HCT116 (cell line): ENCODE data around the gene TK2. TPM values are rescaled to one million over a fixed set of nuclear protein-coding genes. Genes with fewer than 3 reads are reported as not detected.

Experiments used
- ATAC-seq: fragments of 200-7000 bp; cut with Tn5 transposase; 2 replicates; pipeline ENCODE4 v1.9.1; 2020; ENCODE audit warnings: mild to moderate bottlenecking, moderate library complexity
- BruUV-seq: library from RNA; stranded (reverse); fragments of 400-500 nt; replicated peaks from 2 replicates; lab custom pipeline; 2021; lab: Mats Ljungman, UMichigan
- CTCF ChIA-PET: fragments of 300-600 bp; sonication (Branson Sonifier 250); formaldehyde crosslinking; loops from one replicate; lab custom pipeline; 2021; ENCODE audit warnings: antibody characterized with exemption; lab: Charles Lee
- POLR2A ChIA-PET: fragments of 300-600, 350-600 bp; sonication (Branson Sonifier 250); formaldehyde crosslinking; loops from one replicate; lab custom pipeline; 2021; ENCODE audit warnings: antibody characterized with exemption; lab: Charles Lee
- RAD21 ChIA-PET, 2 experiments: fragments of 300-600 bp; sonication (Branson Sonifier 250); formaldehyde crosslinking; loops; one replicate each; lab custom pipeline; 2023; ENCODE audit warnings: low total read pairs in 2 of 2; ENCODE audit not compliant: uncharacterized antibody in 2 of 2, unreplicated experiment in 2 of 2, low non-redundant PET in 1 of 2; lab: Charles Lee
- DNase-seq: peaks from one replicate; pipeline ENCODE4 v3.0.0-alpha.2; 2010; ENCODE audit warnings: low read depth, low spot score
- H2AFZ ChIP-seq: fragments of 200-600 bp; shearing (Covaris generic), sonication (generic); 2 replicates; pipeline ENCODE4 v1.6.1; 2017; ENCODE audit warnings: low read depth, mixed run types, mixed read lengths, antibody characterized with exemption, low read length; ENCODE audit not compliant: poor library complexity, severe bottlenecking
- H3K27ac ChIP-seq: 2 replicates; pipeline ENCODE4 v1.5.1; 2012; ENCODE audit warnings: low read depth, low read length
- H3K27me3 ChIP-seq: fragments of 200-600 bp; sonication (generic); 2 replicates; pipeline ENCODE4 v1.6.1; 2016; ENCODE audit warnings: mixed run types, low read length, mixed read lengths; ENCODE audit not compliant: insufficient read depth
- H3K36me3 ChIP-seq, 2 experiments: fragments of 200-500 bp in 1 of 2; fragments of 200-600 bp in 1 of 2; sonication (Bioruptor generic) in 1 of 2; sonication (generic) in 1 of 2; 2 replicates each; pipeline versions ENCODE4 v1.5.1 to v1.6.1; 2014 to 2016; ENCODE audit warnings: low read length in 2 of 2, inconsistent platforms in 1 of 2, mixed read lengths in 1 of 2, mixed run types in 1 of 2; ENCODE audit not compliant: insufficient read depth in 2 of 2, control insufficient read depth in 1 of 2
- H3K4me1 ChIP-seq, 2 experiments: fragments of 200-600 bp in 1 of 2; sonication (generic) in 1 of 2; 2 replicates each; pipeline versions ENCODE4 v1.5.1 to v1.6.1; 2012 to 2017; ENCODE audit warnings: low read length in 2 of 2, inconsistent platforms in 1 of 2, mild to moderate bottlenecking in 1 of 2, mixed read lengths in 1 of 2, mixed run types in 1 of 2, moderate library complexity in 1 of 2; ENCODE audit not compliant: insufficient read depth in 2 of 2, control insufficient read depth in 1 of 2
- H3K4me2 ChIP-seq: fragments of 200-600 bp; sonication (generic); 2 replicates; pipeline ENCODE4 v1.6.1; 2017; ENCODE audit warnings: mixed run types, low read length, mixed read lengths
- H3K4me3 ChIP-seq, 2 experiments: fragments of 200-600 bp in 1 of 2; sonication (generic) in 1 of 2; replicated peaks in 1 of 2; 2 replicates each; pipeline ENCODE4 v1.5.1; 2011 to 2016; ENCODE audit warnings: low read length in 2 of 2, control low read depth in 1 of 2, low read depth in 1 of 2, mild to moderate bottlenecking in 1 of 2, mixed read lengths in 1 of 2, mixed run types in 1 of 2
- H3K79me2 ChIP-seq: fragments of 200-600 bp; sonication (generic); 2 replicates; pipeline ENCODE4 v1.6.1; 2017; ENCODE audit warnings: mild to moderate bottlenecking, mixed run types, low read length, moderate library complexity, mixed read lengths; ENCODE audit not compliant: insufficient read depth
- H3K9ac ChIP-seq: fragments of 200-600 bp; sonication (generic); 2 replicates; pipeline ENCODE4 v1.6.1; 2016; ENCODE audit warnings: low read length, mixed read lengths
- H3K9me2 ChIP-seq: fragments of 200-600 bp; sonication (generic), shearing (Covaris generic); 2 replicates; pipeline ENCODE4 v1.6.1; 2017; ENCODE audit warnings: mixed run types, mild to moderate bottlenecking, moderate library complexity; ENCODE audit not compliant: insufficient read depth
- H3K9me3 ChIP-seq, 2 experiments: fragments of 200-500 bp in 1 of 2; fragments of 200-600 bp in 1 of 2; sonication (Bioruptor generic) in 1 of 2; sonication (generic) in 1 of 2; 2 replicates each; pipeline ENCODE4 v1.6.1; 2014 to 2017; ENCODE audit warnings: low read length in 2 of 2, mixed read lengths in 2 of 2, inconsistent platforms in 1 of 2, low read depth in 1 of 2, mild to moderate bottlenecking in 1 of 2, mixed run types in 1 of 2, moderate library complexity in 1 of 2; ENCODE audit not compliant: control insufficient read depth in 1 of 2, insufficient read depth in 1 of 2
- H4K20me1 ChIP-seq: fragments of 200-600 bp; sonication (generic), shearing (Covaris generic); 2 replicates; pipeline ENCODE4 v1.6.1; 2017; ENCODE audit warnings: mixed run types, mild to moderate bottlenecking, moderate library complexity; ENCODE audit not compliant: insufficient read depth
- CEBPB ChIP-seq: IDR thresholded peaks from 2 replicates; pipeline ENCODE4 v1.6.1; 2012; ENCODE audit warnings: low read depth
- FOSL1 ChIP-seq: IDR thresholded peaks from 2 replicates; pipeline ENCODE4 v1.6.1; 2012; ENCODE audit warnings: low read depth
- POLR2A ChIP-seq: IDR thresholded peaks from 2 replicates; pipeline ENCODE4 v1.7.0; 2011; ENCODE audit warnings: borderline replicate concordance; ENCODE audit not compliant: insufficient read depth, insufficient read length; ENCODE audit errors: extremely low read depth
- SIN3A ChIP-seq: IDR thresholded peaks from 2 replicates; pipeline ENCODE4 v1.6.1; 2012; ENCODE audit warnings: low read depth
- SP1 ChIP-seq: IDR thresholded peaks from 2 replicates; pipeline ENCODE4 v1.6.1; 2012; ENCODE audit warnings: low read depth
- YY1 ChIP-seq: IDR thresholded peaks from 2 replicates; pipeline ENCODE4 v1.6.1; 2011; ENCODE audit warnings: low read length, low read depth, moderate library complexity, mild to moderate bottlenecking; ENCODE audit not compliant: insufficient replicate concordance; ENCODE audit errors: extremely low read depth
- intact Hi-C: fragments of 100-400 bp; cut with micrococcal nuclease; formaldehyde crosslinking; loops from 2 replicates; pipeline ENCODE4 v1.10.0; 2022
- total RNA-seq: library from RNA; stranded (reverse); gene quantifications from one replicate; pipeline ENCODE4 v1.2.1, GENCODE V29; 2021; ENCODE audit not compliant: unreplicated experiment
- TF ChIP-seq, protein P1 (sequence below): IDR thresholded peaks from 2 replicates; pipeline ENCODE4 v1.6.1; 2011; ENCODE audit warnings: mild to moderate bottlenecking, low read length, moderate library complexity; ENCODE audit not compliant: insufficient replicate concordance; ENCODE audit errors: extremely low read depth
- TF ChIP-seq, protein P2 (sequence below), 3 experiments: fragments of 200-600 bp in 1 of 3; sonication (generic) in 1 of 3; IDR thresholded peaks in 2 of 3; conservative IDR thresholded peaks in 1 of 3; 2 replicates each; pipeline ENCODE4 v1.5.1; 2012 to 2017; ENCODE audit warnings: low read depth in 2 of 3, low read length in 2 of 3, antibody characterized with exemption in 1 of 3, borderline replicate concordance in 1 of 3, control low read depth in 1 of 3, mild to moderate bottlenecking in 1 of 3, mixed read lengths in 1 of 3, mixed run types in 1 of 3, moderate library complexity in 1 of 3; ENCODE audit not compliant: insufficient read depth in 1 of 3
- TF ChIP-seq, protein P3 (sequence below): IDR thresholded peaks from 2 replicates; pipeline ENCODE4 v1.6.1; 2012; ENCODE audit warnings: low read depth
- TF ChIP-seq, protein P4 (sequence below): IDR thresholded peaks from 2 replicates; pipeline ENCODE4 v1.6.1; 2012

The TK2 gene
- total RNA-seq, 1 experiment from 2014 or later: 15.4 TPM

DNA sequence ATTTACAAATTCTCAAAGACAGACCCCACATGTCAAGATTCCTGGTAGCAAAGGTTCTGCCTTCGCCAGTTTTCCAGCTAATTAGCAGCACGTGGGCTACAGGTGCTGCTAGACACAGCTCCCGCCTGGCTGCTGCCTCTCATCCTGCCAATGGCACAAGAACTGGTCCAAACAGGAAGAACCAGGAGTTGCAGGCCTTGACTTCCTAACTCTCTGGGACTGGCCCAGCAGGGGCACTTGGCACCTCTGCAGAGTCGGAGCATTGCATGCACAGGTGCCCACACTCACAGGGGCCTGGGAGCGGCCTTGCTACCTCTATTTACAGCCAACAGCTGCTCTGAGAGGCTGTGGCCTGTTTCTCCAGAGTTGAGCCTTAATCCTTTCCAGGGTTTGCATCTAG, 39.6 kb downstream of the TK2 start:
- ChIA-PET CTCF (interaction anchor here (0.9 kb wide), 1 partner anchor 103 kb away, joined by 3 read pairs; no protein-coding TSS in a partner anchor), POLR2A (no interaction called here), RAD21 (no interaction called here)
- Histone ChIP-seq H3K9me2 (no peaks in the 10 kb centered on the region), H3K27ac (no peak overlapping the region), H3K27me3 (no peaks in the 10 kb centered on the region), H3K9me3 (no peaks in the 10 kb centered on the region), H3K9ac (no peak overlapping the region), H3K36me3 (no peaks in the 10 kb centered on the region), H2AFZ (no peak overlapping the region), H3K79me2 (no peaks in the 10 kb centered on the region), H3K4me1 (peaks cover 35 to 48% of the 10 kb centered on the region in 2 experiments), H3K4me3 (no peak overlapping the region), H3K4me2 (no peak overlapping the region), H4K20me1 (no peaks in the 10 kb centered on the region; the same call in 1 of the 2 replicates)
- DNase-seq (no peak), ATAC-seq (no peak)
- BruUV-seq: no TSS peak
- intact Hi-C loops: no loop called here
- TF ChIP-seq CEBPB: no peak
- TF ChIP-seq YY1: no peak
- no peak for TF ChIP-seq SP1
- TF ChIP-seq, protein P1, sequence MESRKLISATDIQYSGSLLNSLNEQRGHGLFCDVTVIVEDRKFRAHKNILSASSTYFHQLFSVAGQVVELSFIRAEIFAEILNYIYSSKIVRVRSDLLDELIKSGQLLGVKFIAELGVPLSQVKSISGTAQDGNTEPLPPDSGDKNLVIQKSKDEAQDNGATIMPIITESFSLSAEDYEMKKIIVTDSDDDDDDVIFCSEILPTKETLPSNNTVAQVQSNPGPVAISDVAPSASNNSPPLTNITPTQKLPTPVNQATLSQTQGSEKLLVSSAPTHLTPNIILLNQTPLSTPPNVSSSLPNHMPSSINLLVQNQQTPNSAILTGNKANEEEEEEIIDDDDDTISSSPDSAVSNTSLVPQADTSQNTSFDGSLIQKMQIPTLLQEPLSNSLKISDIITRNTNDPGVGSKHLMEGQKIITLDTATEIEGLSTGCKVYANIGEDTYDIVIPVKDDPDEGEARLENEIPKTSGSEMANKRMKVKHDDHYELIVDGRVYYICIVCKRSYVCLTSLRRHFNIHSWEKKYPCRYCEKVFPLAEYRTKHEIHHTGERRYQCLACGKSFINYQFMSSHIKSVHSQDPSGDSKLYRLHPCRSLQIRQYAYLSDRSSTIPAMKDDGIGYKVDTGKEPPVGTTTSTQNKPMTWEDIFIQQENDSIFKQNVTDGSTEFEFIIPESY: no peak

DNA sequence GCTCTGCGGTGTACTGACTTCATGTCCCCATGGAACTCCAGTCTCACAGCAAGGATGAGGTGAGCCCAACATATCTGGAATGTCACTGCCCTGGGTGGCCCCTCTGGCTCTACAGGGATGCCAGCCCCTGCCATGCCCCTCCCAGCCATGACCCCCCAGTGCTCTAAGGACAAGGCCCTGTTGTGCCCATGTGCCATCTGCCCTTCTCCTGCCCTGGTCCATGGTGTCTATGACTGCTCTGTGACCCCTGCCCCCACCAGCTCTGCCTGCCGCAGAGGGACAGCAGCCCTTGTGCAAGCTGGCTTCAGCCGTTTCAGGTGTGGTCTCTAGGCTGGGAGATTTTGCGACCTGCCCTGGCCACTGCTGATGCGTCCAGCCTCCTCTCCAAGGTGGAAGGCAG, 40.3 kb downstream of the TK2 start:
- no peaks in the 10 kb centered on the region for H3K9me3 ChIP-seq
- no peak overlapping the region for H3K4me3 ChIP-seq
- no peaks in the 10 kb centered on the region for H3K27me3 ChIP-seq
- no peak overlapping the region for H3K27ac ChIP-seq
- ChIA-PET CTCF (interaction anchor here (0.9 kb wide), 1 partner anchor 103 kb away, joined by 3 read pairs; no protein-coding TSS in a partner anchor), RAD21 (no interaction called here), POLR2A (no interaction called here)
- ATAC-seq (no peak), DNase-seq (no peak)
- no peak overlapping the region for H3K4me2 ChIP-seq
- intact Hi-C loops: no loop called here
- no peaks in the 10 kb centered on the region for H3K79me2 ChIP-seq
- no peaks in the 10 kb centered on the region for H3K36me3 ChIP-seq
- TF ChIP-seq, protein P2, sequence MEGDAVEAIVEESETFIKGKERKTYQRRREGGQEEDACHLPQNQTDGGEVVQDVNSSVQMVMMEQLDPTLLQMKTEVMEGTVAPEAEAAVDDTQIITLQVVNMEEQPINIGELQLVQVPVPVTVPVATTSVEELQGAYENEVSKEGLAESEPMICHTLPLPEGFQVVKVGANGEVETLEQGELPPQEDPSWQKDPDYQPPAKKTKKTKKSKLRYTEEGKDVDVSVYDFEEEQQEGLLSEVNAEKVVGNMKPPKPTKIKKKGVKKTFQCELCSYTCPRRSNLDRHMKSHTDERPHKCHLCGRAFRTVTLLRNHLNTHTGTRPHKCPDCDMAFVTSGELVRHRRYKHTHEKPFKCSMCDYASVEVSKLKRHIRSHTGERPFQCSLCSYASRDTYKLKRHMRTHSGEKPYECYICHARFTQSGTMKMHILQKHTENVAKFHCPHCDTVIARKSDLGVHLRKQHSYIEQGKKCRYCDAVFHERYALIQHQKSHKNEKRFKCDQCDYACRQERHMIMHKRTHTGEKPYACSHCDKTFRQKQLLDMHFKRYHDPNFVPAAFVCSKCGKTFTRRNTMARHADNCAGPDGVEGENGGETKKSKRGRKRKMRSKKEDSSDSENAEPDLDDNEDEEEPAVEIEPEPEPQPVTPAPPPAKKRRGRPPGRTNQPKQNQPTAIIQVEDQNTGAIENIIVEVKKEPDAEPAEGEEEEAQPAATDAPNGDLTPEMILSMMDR (IDR thresholded peaks at IDR 0.05 in 2 of 3, conservative IDR thresholded peaks at IDR 0.05 in 1 of 3; ENCODE audit: borderline replicate concordance in 1 of 3, insufficient read depth in 1 of 3, low read depth in 2 of 3, low read length in 2 of 3): no peak
- TF ChIP-seq SIN3A (no peak), CEBPB (no peak), POLR2A (no peak), FOSL1 (no peak)
- TF ChIP-seq, protein P3, sequence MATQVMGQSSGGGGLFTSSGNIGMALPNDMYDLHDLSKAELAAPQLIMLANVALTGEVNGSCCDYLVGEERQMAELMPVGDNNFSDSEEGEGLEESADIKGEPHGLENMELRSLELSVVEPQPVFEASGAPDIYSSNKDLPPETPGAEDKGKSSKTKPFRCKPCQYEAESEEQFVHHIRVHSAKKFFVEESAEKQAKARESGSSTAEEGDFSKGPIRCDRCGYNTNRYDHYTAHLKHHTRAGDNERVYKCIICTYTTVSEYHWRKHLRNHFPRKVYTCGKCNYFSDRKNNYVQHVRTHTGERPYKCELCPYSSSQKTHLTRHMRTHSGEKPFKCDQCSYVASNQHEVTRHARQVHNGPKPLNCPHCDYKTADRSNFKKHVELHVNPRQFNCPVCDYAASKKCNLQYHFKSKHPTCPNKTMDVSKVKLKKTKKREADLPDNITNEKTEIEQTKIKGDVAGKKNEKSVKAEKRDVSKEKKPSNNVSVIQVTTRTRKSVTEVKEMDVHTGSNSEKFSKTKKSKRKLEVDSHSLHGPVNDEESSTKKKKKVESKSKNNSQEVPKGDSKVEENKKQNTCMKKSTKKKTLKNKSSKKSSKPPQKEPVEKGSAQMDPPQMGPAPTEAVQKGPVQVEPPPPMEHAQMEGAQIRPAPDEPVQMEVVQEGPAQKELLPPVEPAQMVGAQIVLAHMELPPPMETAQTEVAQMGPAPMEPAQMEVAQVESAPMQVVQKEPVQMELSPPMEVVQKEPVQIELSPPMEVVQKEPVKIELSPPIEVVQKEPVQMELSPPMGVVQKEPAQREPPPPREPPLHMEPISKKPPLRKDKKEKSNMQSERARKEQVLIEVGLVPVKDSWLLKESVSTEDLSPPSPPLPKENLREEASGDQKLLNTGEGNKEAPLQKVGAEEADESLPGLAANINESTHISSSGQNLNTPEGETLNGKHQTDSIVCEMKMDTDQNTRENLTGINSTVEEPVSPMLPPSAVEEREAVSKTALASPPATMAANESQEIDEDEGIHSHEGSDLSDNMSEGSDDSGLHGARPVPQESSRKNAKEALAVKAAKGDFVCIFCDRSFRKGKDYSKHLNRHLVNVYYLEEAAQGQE: no peak
- TF ChIP-seq, protein P4, sequence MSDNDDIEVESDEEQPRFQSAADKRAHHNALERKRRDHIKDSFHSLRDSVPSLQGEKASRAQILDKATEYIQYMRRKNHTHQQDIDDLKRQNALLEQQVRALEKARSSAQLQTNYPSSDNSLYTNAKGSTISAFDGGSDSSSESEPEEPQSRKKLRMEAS: no peak
- no peaks in the 10 kb centered on the region for H3K9me2 ChIP-seq
- BruUV-seq: no TSS peak
- peaks cover 35 to 48% of the 10 kb centered on the region in 2 experiments for H3K4me1 ChIP-seq
- no peak overlapping the region for H2AFZ ChIP-seq
- H3K9ac ChIP-seq: no peak overlapping the region
- H4K20me1 ChIP-seq: no peaks in the 10 kb centered on the region; the same call in 1 of the 2 replicates
